Fibroblast of lung (primary cell): ENCODE results near the gene JAG2. TPM values are rescaled to one million over a fixed set of nuclear protein-coding genes. Genes with fewer than 3 reads are reported as not detected.

ENCODE experiments used
- DNase-seq, 2 donors: peaks; one replicate each; pipeline versions ENCODE4 v3.0.0 to v3.0.0-alpha.2; 2010; ENCODE audit warnings: low read depth in 2 of 2
- H2AFZ ChIP-seq: 2 replicates; pipeline ENCODE4 v1.5.1; 2012; ENCODE audit warnings: low read length, control low read depth, inconsistent platforms
- H3K27ac ChIP-seq: 2 replicates; pipeline ENCODE4 v1.5.1; 2011; ENCODE audit warnings: low read length, control low read depth; ENCODE audit not compliant: insufficient read depth
- H3K27me3 ChIP-seq: 2 replicates; pipeline ENCODE4 v1.5.1; 2011; ENCODE audit warnings: mild to moderate bottlenecking, low read length; ENCODE audit not compliant: control insufficient read depth, insufficient read depth
- H3K36me3 ChIP-seq: 2 replicates; pipeline ENCODE4 v1.5.1; 2011; ENCODE audit warnings: low read length; ENCODE audit not compliant: control insufficient read depth, insufficient read depth
- H3K4me1 ChIP-seq: 2 replicates; pipeline ENCODE4 v1.5.1; 2011; ENCODE audit warnings: low read length; ENCODE audit not compliant: control insufficient read depth, insufficient read depth; ENCODE audit errors: extremely low read depth
- H3K4me2 ChIP-seq: 2 replicates; pipeline ENCODE4 v1.5.1; 2011; ENCODE audit warnings: low read length, control low read depth; ENCODE audit not compliant: insufficient read depth; ENCODE audit errors: extremely low read depth
- H3K4me3 ChIP-seq, 4 experiments: fragments of 200-600 bp in 1 of 4; sonication (generic) in 1 of 4; replicated peaks in 1 of 4; 2 replicates each; pipeline ENCODE4 v1.5.1; 2011 to 2016; ENCODE audit warnings: low read length in 4 of 4, low read depth in 3 of 4, mild to moderate bottlenecking in 3 of 4, control low read depth in 2 of 4, inconsistent platforms in 1 of 4, mixed read lengths in 1 of 4; ENCODE audit not compliant: insufficient read depth in 1 of 4; ENCODE audit errors: control extremely low read depth in 1 of 4
- H3K79me2 ChIP-seq: 2 replicates; pipeline ENCODE4 v1.5.1; 2012; ENCODE audit warnings: mild to moderate bottlenecking, low read length, inconsistent platforms; ENCODE audit not compliant: control insufficient read depth, insufficient read depth
- H3K9ac ChIP-seq: 2 replicates; pipeline ENCODE4 v1.5.1; 2011; ENCODE audit warnings: mild to moderate bottlenecking, low read length, control low read depth; ENCODE audit not compliant: insufficient read depth
- H3K9me3 ChIP-seq: 2 replicates; pipeline ENCODE4 v1.5.1; 2012; ENCODE audit warnings: low read depth, low read length; ENCODE audit not compliant: control insufficient read depth, insufficient read depth
- H4K20me1 ChIP-seq: 2 replicates; pipeline ENCODE4 v1.5.1; 2011; ENCODE audit warnings: low read length; ENCODE audit not compliant: control insufficient read depth, insufficient read depth; ENCODE audit errors: extremely low read depth
- EZH2 ChIP-seq: IDR thresholded peaks from 2 replicates; pipeline ENCODE4 v1.5.1; 2012; ENCODE audit warnings: low read length, control low read depth, mild to moderate bottlenecking; ENCODE audit errors: missing control alignments
- polyA plus RNA-seq, 2 donors: library from polyadenylated mRNA; depleted of rRNA in 1 of 2; stranded (reverse) in 1 of 2; unstranded in 1 of 2; fragments of >200 nt; gene quantifications; 2 replicates each; pipeline ENCODE4 v1.2.1, GENCODE V29; 2011 to 2012; ENCODE audit warnings: missing spikeins in 1 of 2
- total RNA-seq: library from RNA; depleted of rRNA; stranded (reverse); fragments of >200 nt; gene quantifications from 2 replicates; pipeline ENCODE4 v1.2.1, GENCODE V29; 2014
- TF ChIP-seq, protein P1 (sequence below), 2 donors: IDR thresholded peaks in 1 of 2; conservative IDR thresholded peaks in 1 of 2; 1 replicate in 1 of 2; 2 replicates in 1 of 2; pipeline ENCODE4 v1.5.1; 2011 to 2012; ENCODE audit warnings: low read length in 2 of 2, control low read depth in 1 of 2, inconsistent platforms in 1 of 2, low read depth in 1 of 2, mild to moderate bottlenecking in 1 of 2

The JAG2 gene
- total and polyA plus RNA-seq, 2 donors (not counting 1 experiment from before 2014, with no cell fraction given) = 0.51 to 1.8 TPM

DNA sequence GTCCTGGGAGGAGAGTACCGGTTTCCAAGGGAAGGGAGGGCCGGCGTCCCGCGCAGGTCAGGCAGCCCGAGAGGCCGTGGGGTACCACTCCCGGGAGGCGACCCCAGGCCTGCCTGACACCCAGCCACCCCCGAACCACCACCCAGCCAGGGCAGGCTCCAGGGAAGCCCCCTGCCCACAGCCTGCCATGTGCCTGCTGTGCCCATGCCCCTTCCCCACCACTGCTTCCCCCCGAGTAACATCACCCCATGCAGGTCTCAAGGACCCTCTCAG is 10.2 kb upstream of the JAG2 start:
- TF ChIP-seq EZH2 = no peak
- TF ChIP-seq, protein P1, sequence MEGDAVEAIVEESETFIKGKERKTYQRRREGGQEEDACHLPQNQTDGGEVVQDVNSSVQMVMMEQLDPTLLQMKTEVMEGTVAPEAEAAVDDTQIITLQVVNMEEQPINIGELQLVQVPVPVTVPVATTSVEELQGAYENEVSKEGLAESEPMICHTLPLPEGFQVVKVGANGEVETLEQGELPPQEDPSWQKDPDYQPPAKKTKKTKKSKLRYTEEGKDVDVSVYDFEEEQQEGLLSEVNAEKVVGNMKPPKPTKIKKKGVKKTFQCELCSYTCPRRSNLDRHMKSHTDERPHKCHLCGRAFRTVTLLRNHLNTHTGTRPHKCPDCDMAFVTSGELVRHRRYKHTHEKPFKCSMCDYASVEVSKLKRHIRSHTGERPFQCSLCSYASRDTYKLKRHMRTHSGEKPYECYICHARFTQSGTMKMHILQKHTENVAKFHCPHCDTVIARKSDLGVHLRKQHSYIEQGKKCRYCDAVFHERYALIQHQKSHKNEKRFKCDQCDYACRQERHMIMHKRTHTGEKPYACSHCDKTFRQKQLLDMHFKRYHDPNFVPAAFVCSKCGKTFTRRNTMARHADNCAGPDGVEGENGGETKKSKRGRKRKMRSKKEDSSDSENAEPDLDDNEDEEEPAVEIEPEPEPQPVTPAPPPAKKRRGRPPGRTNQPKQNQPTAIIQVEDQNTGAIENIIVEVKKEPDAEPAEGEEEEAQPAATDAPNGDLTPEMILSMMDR (conservative IDR thresholded peaks at IDR 0.05 in 1 of 2, IDR thresholded peaks at IDR 0.05 in 1 of 2; ENCODE audit: low read depth in 1 of 2, low read length in 2 of 2) = no peak
- H3K9me3 ChIP-seq = no peaks in the 10 kb centered on the region
- no peak for DNase-seq
- no peaks in the 10 kb centered on the region for H3K27me3 ChIP-seq
- H3K4me3 ChIP-seq = no peak overlapping the region
- H2AFZ ChIP-seq = no peak overlapping the region
- no peaks in the 10 kb centered on the region for H3K79me2 ChIP-seq
- no peak overlapping the region for H3K27ac ChIP-seq
- H3K36me3 ChIP-seq = no peaks in the 10 kb centered on the region
- no peak overlapping the region for H3K4me2 ChIP-seq
- H3K4me1 ChIP-seq = no peaks in the 10 kb centered on the region
- no peaks in the 10 kb centered on the region for H4K20me1 ChIP-seq
- no peak overlapping the region for H3K9ac ChIP-seq

DNA sequence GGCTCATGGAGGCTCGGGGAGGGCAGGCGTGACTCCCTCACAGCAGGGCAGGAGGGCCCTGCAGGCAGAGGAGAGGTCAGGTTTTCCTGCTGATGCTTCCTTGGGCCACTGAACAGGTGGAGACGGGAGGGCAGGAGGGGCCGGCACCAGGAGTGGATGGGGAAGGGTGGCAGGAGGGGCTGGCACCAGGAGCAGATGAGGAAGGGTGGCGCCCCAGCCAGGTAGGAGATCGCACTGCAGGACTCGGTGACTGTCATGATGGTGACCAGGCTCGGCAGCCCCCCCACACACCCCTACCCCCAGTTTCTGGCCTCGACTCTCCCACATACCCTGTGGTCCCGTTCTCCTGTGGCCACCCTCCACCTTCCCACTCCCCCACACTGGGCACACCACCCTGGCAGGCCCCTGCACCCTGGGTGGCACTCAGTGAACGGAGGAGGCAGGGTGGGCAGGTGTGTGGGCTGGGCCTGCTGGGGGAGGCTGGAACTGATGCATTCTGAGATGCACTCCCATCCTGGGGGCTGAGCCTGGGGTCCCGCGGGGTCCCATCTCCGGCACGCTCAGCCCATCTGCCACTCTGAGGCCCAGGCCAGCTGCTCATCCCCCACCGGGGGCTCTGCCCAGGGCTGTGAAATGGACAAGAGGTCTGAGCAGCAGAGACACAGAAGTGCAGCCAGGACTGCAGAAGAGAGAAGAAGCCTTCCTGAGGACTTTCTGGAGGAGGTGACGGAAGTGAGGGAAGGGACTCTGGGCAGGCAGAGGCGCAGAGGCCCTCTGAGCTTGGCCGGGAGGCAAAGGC is 9.7 kb upstream of the JAG2 start:
- Histone ChIP-seq H3K4me3 (no peak overlapping the region), H2AFZ (no peak overlapping the region), H3K9me3 (no peaks in the 10 kb centered on the region), H3K27me3 (no peaks in the 10 kb centered on the region), H3K79me2 (no peaks in the 10 kb centered on the region), H3K27ac (no peak overlapping the region), H3K36me3 (no peaks in the 10 kb centered on the region), H3K4me2 (no peak overlapping the region), H3K4me1 (no peaks in the 10 kb centered on the region), H3K9ac (no peak overlapping the region), H4K20me1 (no peaks in the 10 kb centered on the region)
- no peak for DNase-seq
- no peak for TF ChIP-seq EZH2
- TF ChIP-seq, protein P1 (conservative IDR thresholded peaks at IDR 0.05 in 1 of 2, IDR thresholded peaks at IDR 0.05 in 1 of 2; ENCODE audit: low read depth in 1 of 2, low read length in 2 of 2) = no peak

DNA sequence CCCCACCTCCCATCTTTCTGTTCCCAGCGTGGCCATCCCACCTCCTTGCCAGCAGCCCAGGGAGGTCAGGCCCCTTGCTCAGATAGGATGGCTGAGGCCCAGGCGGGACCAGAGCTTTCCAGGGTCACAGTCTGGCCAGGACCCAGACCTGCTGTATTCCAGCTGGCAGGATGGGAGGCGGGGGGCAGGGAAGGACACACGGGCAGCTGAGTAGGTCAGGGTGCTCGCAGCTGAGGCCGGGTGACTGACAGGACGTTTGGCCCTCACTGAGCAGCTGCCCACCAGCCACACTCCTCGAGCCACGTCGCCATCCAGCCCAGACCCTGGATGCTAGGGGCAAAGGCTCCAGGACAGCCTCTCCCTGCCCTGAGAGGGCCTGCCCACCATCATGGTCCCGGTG is 8.5 kb upstream of the JAG2 start:
- Histone ChIP-seq H3K4me1 (no peaks in the 10 kb centered on the region), H3K4me3 (no peak overlapping the region), H3K27ac (no peak overlapping the region), H3K9ac (no peak overlapping the region), H3K9me3 (no peaks in the 10 kb centered on the region), H3K4me2 (no peak overlapping the region), H4K20me1 (no peaks in the 10 kb centered on the region), H3K27me3 (no peaks in the 10 kb centered on the region), H3K36me3 (no peaks in the 10 kb centered on the region), H2AFZ (no peak overlapping the region), H3K79me2 (no peaks in the 10 kb centered on the region)
- peak in 1 of 2 donors; percentile 6 for DNase-seq
- TF ChIP-seq, protein P1 (conservative IDR thresholded peaks at IDR 0.05 in 1 of 2, IDR thresholded peaks at IDR 0.05 in 1 of 2; ENCODE audit: low read depth in 1 of 2, low read length in 2 of 2) = no peak
